Vagina (tissue), 2 donors: ENCODE data around the gene NEK7.

Experiments
- CTCF ChIP-seq, 3 experiments: fragments of 450-650 bp in 2 of 3; fragments of 200-600 bp in 1 of 3; sonication (generic) in 1 of 3; IDR thresholded peaks; one replicate each; pipeline ENCODE4 v1.5.1; 2017 to 2019; ENCODE audit warnings: antibody characterized with exemption in 3 of 3, mild to moderate bottlenecking in 2 of 3, moderate library complexity in 2 of 3
- POLR2A ChIP-seq, 2 donors: fragments of 450-650 bp; IDR thresholded peaks; one replicate each; pipeline ENCODE4 v1.6.1; 2017; ENCODE audit warnings: antibody characterized with exemption in 2 of 2, mild to moderate bottlenecking in 2 of 2, moderate library complexity in 2 of 2
- POLR2AphosphoS5 ChIP-seq, 2 donors: sonication (generic); formaldehyde crosslinking; IDR thresholded peaks; one replicate each; pipeline ENCODE4 v1.9.0; 2017; ENCODE audit warnings: antibody characterized with exemption in 2 of 2, mild to moderate bottlenecking in 2 of 2, low read depth in 1 of 2; ENCODE audit not compliant: insufficient read depth in 1 of 2

DNA sequence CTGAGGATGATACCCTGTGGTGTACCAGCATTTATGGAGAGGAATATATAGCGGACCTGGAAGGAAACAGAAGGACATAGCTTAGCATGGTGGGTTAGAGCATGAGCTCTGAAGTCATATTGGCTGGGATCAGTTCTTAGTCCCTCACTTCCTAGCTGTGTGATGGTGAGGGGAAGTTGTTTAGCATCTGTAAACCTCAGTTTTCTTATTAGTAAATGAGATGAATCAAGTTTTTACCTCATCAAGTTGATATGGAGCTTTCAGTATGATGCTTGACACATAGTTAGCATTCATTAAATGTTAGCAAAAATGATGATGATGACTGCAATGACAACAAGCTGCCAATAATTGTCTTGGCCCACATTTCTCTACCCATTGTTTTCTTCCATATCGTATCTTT is 84.8 kb downstream of the NEK7 start:
- TF ChIP-seq POLR2AphosphoS5 (IDR thresholded peaks at IDR 0.05; ENCODE audit: insufficient read depth in 1 of 2, low read depth in 1 of 2), result no peak
- no peak for TF ChIP-seq CTCF (IDR thresholded peaks at IDR 0.05)
- no peak for TF ChIP-seq POLR2A (IDR thresholded peaks at IDR 0.05)
